ENCODE data around the gene ZNF423.
"Not testable (repeated sequence)": the region's sequence is repeated elsewhere in the genome, so short reads cannot be mapped to it uniquely, and the experiment has no call there.

ZNF423 gene

GRCh38 chr16:49690778-49691177 is 165.1 kb downstream of the ZNF423 start:
- no peak for DNase-seq

DNA sequence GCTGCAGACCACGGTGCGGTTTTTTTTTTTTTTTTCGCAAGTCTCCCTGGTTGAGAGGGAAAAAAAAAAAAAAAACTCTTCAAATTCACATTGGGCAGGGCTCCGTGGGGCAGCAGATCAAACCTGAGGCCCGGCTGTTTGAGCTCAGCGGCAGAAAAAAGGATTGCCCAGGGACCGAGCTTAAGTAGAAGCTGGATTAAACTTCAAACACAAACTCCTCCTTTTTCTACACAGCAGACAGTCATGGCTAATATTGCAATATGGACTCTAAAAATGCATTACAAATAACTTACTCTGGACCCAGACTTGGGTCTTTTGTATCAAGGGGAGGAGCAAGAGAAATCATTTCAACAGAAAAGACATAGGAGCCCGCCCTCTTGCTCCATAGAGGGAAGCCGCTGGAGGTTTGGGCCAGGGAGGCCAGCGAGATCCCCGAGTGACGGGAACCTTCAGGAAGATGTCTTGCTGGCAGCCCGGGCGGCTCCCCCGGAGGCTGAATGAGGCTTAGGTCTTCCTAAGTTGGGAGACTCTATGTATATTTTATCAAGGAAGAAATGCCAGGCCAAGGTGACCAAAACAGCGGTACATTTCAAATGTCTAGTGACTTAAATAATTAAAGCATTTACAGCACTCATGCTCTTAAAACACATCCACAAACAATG is 167.7 kb downstream of the ZNF423 start:
- DNase-seq = no peak

DNA sequence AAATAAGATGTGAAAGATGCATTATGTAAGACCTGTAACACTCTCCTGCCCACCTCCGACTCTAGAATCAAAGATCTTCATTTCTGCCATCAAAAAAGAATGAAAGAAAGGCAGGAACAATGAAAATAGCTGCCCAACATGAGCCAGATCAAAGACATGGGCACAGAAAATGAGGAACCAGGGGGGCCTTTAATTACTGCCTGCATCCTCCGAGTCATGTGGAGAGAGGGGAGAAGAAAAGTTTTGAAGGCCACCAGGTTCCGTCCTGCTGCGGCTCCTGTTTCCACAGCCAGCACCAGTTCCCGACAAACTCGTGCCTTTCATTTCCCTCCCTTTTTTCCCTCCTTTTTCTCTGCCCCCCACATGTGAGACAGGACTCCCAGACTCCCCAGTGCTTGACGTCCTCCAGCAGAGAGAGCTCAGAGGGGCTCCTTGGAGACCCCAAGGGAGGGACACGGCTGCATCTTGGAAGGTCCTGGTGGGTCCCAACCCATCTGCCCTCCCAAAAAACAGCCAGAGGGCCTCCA is 168.4 kb downstream of the ZNF423 start:
- no peak for DNase-seq

- DNase-seq = no peak
Observed at GRCh38 chr16:49684696-49685095, 171.2 kb downstream of the ZNF423 start.

DNA sequence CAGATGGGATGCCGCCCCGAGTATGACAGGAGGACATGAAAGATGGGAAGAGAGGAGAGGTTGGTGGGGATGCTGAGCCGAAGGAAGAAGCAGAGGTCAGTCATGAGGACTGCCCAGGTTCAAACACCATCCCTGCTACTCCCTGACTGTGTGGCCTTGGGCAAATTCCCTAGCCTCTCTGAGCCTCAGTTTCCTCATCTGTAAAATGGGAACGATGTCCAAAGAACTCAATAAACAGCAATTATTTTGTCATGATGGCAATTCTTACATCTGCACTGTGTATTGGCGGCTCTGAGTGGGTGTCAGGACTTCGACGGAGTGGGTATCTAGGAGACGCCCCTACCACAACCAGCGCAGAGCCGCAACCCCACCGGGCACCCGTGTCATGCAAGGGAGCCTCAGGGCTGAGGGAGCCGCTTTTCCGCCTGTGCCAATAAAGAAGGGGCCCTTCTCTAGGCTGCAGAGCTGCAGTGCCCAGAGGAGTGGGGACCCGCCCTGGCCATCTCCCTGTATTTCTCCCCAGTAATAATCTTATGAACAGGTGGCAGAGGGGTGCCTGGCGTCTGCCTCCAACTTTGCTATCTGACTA is 173.2 kb downstream of the ZNF423 start:
- DNase-seq = no peak

DNA sequence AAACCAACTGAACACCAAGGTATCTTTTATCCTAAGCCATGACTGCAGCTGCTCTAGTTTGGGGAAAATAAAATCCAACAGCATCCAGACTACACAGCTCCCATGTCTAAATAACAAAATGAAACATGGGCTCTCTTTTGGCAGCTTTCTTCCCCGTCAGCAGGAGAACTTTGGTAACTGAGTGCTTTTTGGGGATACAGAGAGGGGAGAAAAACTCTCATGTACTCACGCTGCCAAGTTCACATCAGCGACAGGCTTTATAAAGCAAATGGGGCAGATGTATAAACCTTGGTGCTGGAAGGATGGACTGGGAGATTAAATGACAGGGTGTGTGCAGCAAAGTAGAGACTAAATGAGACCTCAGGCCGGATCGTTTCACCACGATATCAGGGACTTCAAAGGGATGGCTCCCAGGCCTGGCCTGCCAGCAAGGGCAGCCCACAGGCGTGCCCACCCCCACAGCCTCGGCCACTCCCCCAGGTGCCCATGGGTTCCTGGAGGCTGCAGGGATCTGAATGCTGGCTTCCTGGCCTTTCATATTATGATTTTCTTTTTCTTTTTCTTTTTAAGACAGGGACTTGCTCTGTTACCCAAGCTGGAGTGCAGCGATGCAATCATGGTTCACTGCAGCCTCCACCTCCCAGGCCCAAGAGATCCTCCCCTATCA is 174.6 kb downstream of the ZNF423 start:
- no peak for DNase-seq

- DNase-seq = no peak
Observed at GRCh38 chr16:49679095-49679494, 176.8 kb downstream of the ZNF423 start.

DNA sequence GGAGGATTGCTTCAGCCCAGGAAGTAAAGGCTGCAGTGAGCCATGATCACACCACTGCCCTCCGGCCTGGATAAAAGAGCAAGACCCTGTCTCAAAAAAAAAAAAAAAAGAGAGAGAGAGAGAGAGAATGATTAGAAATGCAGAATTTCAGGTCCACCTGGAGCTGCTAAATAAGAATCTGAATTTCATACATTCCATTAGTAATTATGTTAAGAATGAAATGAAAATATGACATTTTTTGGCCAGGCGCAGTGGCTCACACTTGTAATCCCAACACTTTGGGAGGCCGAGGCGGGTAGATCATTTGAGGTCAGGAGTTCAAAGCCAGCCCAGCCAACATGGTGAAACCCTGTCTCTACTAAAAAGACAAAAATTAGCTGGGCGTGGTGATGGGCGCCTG is 178.3 kb downstream of the ZNF423 start:
- DNase-seq = not testable (repeated sequence)

DNA sequence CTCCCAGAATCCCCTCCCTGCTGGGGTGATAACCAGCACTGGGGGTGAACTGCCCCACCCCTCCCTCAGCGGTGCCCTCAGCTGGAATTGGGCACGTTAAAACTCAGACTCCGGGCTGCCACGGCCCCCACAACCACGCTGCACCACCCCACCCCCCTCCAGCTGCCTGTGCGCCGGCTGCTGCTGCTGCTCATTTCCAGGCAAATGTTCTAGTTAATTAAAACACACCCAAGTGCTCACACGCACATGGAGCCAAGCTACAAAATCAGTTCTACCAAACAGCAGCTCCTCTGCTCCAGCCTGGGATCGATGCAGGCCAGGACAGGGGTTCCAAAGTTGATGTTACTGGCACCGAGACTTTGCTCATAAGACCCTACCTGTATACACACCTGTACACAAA is 180.5 kb downstream of the ZNF423 start:
- DNase-seq = peak; percentile 39

- DNase-seq = no peak
Observed at GRCh38 chr16:49674990-49675389, 180.9 kb downstream of the ZNF423 start.

DNA sequence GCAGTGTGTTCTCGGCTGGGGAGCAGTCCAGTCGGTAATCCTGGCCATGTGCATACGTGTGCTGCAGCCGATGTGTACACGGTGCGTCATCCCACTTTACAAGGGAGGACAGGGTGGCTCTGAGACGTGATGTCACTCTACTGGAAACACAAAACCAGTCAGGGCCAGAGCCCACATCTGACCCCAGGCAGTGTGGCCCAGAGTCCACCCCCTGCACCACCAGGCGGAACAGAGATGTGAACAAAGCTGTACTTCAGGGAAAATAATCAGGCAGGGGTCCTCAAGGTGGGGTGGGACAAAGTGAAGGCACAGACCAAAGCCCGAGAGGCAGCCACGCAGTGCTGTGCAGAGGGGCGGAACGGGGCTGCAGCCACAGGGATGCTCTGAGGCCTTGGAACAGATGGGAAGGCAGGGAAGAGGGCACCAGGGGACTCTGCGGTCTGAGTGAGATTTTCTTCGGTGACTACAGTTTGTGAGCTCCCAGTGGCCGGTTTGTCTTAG is 181.5 kb downstream of the ZNF423 start:
- DNase-seq = no peak

DNA sequence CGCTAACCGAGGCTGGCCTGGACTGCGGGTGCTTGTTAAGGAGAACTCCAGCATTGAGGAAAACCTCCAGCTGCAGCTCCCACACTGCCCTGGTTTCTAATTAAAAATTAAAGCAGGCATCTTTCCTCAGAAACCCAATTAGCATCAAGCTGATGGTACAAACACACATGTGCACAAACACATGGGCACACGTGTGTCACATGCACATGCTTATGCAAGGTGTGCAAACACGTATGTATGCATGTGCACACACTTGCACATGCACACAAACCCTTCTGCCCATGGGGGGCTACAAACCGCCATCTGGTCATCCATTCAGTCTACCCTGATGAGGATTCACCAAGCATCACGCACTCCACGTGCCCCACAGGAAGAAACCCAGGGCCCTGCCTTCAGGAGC is 182.5 kb downstream of the ZNF423 start:
- no peak for DNase-seq

DNA sequence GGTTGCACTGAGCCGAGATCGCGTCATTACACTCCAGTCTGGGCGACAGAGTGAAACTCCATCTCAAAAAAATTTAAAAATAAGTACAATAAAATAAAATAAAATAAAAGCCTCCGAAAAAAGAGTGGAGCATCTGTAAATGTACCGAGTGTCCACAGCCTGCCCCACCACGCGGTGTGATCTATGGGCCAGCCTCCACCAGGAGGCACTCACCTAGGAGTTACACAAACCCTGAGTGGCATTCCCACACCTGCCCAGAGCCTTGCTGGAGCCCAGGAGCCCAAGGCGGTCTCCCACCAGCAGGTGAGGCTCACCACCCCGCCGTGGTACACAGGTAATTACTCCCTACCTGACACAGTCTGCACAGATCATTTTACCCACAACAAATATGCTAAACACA is 183.2 kb downstream of the ZNF423 start:
- no peak for DNase-seq

DNA sequence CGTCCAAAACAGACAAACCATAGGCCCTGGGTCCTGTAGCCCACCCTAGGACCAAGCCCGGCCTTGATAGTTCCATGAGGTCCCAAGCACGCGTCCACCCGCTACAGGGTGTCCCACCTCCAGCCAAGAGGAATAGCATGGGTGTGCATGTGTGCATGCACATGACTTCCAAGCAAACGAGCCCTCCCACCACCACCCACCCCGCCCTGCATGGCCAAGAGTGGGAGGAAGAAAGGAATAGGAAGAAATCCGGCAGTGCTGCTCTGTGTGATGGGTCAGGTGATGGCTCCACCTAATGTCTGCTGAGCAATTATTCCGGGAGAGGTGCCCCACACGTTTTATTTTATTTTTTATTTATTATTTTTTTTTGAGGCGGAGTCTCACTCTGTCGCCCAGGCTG is 184.6 kb downstream of the ZNF423 start:
- DNase-seq = no peak

- DNase-seq = no peak
Observed at GRCh38 chr16:49670627-49671026, 185.3 kb downstream of the ZNF423 start.

DNA sequence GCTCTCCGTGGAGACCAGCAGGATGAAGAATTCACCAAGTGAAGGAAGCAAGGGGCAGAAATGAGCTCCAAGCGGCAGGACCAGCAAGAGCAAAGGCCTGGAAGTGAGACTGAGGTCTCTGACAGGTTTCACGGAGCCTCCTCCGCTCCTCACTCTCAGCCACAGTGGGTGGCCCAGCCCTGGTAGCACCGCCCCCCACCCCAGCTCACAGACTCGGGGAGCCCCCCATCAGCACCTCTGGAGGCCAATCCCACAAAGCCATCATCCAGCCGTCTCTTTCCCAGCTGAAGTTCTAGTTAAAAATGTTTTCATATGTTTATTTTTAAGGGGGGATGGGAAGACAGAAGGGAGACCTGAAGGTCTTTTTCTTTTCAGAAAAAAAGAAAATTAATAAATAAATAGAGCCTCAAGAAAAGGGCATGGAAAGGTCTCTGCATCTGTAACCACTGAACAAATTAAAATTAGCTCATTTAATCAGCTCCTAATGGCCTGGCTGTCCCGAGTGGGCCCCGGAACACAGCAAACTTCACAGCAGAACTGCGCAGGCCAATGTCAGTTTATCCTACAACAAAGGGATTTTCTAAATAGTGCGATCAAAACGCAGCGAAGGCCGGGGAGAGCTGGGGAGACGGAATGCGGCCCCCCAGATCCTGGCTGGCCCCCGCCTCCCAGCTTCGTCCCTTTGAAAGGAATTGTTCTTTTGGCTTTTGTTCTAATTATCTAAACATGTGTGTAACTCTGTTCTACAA is 190.3 kb downstream of the ZNF423 start:
- no peak for DNase-seq

GRCh38 chr16:49664221-49665215 is 191.4 kb downstream of the ZNF423 start:
- DNase-seq = no peak

GRCh38 chr16:49663081-49664065 is 192.5 kb downstream of the ZNF423 start:
- no peak for DNase-seq

DNA sequence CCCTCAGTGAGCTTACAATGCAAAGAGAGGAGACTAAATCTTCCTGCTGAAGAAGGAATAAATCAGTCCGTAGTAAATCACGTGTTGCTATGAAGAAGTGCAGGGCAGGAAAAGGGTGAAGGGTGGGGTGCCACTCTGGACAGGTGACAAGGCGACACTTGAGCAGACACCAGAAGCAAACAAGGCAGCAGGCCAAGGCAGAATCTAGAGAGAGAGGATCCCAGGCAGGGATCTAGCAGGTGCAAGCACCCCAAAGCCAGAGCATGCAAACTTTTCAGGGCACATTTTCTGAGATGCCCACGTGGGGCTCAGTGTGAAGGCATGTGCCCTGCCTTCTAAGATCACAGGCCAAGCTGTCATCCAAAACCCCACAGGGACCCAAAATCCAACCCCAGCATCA is 193.3 kb downstream of the ZNF423 start:
- DNase-seq = no peak

DNA sequence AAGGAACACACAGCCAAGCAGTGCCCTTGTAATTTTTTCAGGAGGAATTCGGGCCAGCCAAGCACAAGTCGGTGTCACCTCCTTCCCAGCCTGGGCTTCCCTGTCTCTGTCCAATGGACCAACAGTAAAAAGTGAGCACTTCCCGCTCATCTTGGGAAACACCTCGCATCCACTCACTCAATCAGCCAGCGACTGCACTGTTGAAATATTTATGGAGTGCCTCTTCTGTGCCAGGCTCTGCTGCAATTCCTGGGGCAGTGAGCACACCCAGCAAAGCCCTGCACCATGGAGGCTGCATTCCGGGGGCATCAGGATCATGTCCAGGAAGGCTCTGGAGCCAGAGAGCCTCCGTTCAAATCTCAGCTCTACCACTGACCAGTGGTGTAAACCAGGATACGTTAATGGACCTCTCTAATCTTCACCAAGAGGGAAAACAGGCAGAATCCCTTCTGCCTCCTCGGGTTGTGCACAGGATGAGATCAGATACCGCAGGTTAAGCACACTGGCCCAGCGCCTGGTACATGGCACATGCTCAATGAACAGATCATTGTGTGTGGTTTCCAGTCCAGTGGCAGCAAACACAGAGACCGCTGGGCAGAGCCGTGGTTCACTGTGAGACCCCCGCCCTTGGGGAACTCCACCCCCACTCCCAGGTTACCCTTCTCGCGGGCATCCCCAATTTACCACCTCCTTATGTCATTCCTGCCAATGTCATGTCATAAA is 194.3 kb downstream of the ZNF423 start:
- no peak for DNase-seq
